HG02852 (cell line): Measurements from ENCODE around the gene ALG6.

Experiments
- ATAC-seq: cut with Tn5 transposase; IDR thresholded peaks from one replicate; pipeline ENCODE4 v1.9.1; 2021; ENCODE audit warnings: mild to moderate bottlenecking, moderate library complexity; ENCODE audit not compliant: unreplicated experiment

Gene ALG6

DNA sequence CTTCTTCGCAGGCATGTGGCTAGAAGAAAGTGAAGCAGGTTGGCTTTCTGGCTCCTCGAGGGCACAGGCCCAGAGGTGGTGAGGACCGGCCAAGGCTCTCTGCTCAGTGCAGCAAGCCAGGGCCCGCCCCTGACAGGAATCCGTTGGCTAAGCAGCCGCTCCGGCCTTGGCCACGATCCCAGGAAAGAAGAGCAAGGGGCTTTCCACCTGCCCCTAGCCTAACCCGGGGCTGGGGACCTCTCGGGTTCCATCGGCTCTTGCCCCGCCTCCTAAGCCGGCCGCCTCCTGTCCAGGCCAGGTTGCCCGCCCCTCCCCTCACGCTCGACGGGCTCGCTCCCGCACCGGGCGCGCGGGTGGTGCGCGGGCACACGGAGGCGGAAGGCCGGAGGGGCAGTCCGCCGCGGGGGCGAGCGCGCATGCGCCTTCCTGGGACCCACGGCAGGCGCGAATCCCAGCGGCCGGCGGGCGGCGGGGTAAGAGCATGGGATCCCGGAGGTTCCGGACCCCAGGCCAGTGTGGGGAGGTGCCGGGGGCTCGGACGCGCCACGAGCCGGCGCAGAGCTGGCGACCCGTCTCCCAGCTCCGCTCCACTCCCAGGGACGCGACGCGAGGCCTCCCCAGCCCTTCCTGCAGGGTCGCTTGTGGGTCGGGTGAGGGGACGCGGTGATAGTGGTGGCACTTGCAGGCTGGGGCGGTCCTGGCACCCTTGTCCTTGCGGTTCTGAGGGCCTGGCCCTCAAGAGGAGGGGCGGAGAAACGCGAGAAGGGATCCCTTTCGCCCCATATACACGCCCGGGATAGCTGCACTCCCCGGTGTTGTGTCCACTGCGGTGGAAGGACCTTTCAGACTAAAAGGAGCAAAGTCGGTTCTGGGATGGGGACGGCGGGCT is at the start of gene ALG6:
Gene ALG6, plus strand, starts transcription at position 413 of the 889 bp plus-strand sequence. CDS start 3,351 bp downstream, outside the sequence.
- peak; percentile 92 for ATAC-seq

DNA sequence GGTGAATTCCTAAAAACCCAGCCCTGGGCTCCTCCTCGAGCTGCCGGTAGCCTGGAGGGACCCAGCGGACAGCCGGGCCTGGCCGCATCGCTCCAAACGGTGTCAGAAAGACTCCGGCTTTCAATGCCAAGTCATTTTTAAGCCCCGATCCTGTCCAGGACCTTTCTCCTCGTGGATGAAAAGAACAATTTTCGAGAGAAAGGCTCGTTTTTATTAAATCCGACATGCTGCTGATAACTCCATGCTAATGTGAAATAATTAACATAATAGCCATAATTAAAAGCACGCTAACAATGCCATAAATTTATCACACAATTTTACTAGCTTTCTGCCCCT is 49.6 kb upstream of the ALG6 start:
- no peak for ATAC-seq

DNA sequence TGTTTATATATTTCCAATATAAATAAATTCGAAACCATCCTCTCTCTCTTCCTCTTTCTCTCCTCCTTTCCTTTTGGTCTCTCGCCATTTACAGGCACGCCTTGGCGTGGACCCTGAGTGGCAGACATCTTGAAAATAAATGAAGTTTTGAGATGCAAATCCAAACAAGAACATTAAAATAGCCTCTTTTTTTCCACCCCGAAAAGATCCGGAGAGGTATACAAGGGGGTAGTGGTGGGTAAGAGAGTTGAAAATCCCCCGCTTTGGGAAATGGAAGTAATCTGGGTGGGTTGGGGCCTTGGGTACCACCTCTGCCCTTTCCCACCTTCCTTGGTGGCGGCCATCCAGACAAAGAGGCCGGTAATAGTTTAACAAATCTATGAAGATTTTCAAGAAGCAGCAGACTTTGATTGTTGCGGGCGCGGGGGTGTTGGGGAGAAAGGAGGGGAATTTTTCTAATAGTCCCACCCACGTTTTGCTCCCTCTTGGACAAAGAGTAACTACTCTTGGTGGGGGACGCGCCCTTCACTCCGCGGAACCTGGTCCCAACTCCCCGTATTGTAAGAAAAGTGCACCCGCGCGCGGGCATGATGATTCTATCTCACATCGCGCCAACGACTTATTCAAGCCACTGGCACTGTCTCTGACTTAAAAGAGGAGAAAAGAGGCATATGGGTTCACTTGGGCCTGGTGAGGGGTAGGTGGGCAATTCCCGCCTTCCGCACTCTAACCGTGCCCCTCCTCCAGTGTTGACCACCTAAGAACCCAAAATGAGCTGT is 49.0 kb upstream of the ALG6 start:
- ATAC-seq: no peak

DNA sequence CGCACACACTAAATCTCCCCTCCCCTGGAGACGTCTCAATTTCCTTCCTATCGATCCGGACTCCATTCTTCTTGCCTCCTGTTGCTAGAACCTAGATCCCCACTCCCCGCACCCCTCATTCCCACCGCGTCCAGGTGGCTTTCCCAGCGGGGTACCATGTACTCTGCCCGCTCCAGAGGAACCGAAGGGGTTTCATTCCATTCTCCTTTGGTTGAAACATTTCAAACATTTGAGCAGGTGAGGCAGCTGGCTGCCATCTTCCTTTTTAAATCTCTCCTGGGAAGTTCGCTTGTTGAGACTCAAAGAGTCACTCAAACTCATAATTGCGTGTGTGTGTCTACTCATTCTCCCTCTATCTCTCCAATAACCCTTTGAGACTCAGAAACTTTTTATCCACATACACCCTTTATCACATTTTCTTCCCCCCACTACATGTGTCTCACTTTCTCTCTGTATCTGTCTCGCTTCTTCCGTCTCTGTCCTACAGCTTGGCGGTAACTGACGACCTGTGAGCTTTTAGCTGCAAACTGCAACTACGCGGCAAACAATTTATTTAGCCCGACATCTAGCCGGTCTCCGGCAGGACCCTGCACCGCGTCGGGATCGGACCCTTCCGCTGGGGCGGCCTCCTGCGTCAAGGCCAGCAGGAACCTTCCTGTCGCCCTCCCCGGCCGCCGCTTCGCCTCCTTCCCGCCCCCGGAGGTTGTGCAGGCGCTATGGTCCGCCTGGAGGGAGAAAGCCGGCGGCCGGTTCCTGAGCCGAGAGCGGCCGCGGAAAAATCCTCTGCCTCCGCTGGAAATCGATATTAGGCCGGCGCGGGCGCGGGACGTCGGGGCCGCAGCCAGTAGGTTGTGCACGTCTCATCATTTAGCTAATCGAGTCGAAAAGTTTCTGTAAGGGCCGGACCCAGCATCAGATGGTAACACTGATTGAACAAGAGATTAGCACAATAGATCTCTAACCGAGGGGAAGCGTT is 48.1 kb upstream of the ALG6 start:
- ATAC-seq: no peak

DNA sequence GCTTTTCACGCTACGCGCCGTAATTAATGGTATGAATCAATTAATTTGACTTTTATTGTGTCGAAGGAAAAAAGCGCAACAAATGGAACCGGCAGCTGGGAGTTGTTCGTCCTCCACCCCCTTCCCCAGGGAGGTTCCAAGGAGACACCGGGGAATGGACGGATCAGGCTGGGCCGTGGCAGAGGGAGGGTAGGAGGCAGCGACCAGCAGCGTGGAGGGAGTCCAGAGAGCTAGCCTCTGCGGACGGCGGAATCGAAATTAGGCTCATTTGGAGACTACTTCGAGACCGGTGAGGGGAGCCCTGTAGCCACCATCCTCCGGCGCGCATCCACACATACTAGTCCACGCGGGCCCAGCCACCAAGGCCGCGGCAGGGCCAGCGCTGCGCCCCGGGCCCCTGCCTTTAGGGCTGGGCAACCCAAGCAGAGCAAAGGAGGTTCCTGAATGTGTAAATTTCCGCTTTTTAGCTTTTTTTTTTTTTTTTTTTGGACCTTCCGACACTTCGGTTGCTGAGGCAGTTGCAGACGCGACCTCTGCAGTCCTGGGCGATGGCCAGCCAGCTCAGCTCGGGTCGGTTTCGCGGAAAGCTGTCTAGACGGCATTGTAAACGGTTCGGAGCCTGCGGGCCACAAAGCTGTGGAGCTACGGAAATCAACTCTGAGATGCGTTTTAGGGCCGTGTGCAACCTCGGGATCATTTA is 47.3 kb upstream of the ALG6 start:
- no peak for ATAC-seq

DNA sequence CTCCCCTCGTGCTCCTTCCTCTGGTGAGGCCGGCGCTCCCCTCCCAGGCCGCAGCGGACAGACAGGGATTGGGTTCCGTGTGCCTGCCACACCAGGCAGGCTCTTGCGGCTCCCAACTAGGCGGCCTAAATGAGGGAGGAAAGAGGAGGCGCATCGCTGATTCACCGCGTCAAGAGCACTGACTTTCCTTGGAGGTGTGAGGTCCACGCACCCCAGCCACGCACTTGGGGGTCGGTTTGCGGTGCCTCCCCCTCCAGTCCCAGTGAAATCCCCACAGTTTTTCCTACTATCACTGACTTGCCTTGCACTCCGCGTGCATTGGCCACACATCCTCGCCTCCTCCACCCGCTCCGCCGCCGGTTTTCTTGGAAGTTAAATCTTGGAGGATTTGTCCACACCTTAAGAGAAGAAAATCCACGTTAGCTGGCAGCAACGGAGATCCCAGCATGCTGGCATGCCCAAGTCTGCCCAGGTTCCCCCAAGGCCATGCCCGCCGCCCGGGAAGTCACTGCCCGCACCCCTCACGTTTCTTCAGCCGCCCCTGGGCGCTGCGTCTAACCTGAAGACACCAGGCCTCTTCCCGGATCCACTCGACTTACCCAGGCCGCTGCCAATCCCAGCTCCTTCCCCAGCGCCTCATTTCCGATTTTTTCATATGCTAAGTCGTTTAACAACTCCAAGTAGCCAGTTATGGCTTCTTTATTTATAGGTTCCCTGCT is 46.2 kb upstream of the ALG6 start:
- ATAC-seq: no peak

DNA sequence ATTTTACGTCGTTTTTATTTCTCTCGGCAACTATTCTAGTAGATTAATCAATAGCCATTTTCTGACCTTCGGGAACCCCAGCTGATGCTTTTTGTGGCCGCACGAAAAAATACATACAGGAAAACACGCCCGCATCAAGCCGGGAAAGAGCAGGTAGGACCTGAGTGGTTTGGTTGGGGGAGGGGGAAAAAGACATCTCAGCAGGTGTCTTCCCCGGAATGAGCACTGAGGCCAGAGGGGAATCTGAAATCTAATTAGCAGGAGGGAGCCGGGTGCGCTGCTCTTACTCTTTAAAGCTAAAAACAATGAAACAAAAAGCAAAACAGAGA is 45.7 kb upstream of the ALG6 start:
- ATAC-seq: peak; percentile 24

DNA sequence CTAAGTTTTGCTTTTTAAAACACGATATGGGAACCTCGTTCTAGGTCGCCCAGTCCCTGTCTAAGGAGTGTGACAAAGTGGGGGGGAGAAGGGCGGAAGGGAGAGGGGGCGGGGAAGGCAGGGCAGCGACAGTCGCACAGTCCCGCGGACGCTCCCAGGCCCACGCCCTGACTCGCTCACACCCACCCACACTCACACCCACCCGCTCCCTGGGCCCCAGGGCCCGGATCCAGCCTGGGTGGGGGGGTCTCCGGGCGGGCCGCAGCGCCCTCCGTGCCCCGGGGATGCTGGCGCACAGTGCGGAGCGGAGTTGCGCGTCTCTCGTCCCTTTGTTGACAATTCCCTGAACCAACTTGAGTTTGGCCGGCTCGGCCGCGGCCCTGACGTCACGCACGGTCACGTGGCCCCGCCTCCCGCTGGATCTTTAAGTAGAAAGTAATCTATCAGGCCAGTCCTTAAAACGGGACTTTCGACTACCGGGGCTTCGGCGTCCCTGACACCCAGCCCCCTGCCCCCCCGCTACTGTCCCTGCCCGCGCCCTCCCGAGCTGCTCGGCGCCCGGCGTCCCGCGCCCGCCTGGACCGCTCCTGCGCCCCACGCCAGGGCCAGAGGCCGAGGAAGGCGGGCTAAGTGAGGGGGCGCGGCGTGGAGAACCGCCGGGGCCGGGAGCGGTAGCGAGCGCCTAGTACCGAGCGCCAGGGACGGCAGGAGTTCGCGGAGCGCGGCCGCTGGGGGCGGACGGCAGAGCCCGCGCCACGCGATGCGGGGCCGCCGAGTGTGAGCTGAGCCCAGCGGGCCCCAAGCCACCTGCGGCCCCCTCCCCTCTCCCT is 45.1 kb upstream of the ALG6 start, which contains the start of gene FOXD3:
Gene FOXD3, plus strand, starts transcription at position 454 of the 830 bp plus-strand sequence. CDS start 492 bp downstream, outside the sequence.
- ATAC-seq: peak; percentile 33

DNA sequence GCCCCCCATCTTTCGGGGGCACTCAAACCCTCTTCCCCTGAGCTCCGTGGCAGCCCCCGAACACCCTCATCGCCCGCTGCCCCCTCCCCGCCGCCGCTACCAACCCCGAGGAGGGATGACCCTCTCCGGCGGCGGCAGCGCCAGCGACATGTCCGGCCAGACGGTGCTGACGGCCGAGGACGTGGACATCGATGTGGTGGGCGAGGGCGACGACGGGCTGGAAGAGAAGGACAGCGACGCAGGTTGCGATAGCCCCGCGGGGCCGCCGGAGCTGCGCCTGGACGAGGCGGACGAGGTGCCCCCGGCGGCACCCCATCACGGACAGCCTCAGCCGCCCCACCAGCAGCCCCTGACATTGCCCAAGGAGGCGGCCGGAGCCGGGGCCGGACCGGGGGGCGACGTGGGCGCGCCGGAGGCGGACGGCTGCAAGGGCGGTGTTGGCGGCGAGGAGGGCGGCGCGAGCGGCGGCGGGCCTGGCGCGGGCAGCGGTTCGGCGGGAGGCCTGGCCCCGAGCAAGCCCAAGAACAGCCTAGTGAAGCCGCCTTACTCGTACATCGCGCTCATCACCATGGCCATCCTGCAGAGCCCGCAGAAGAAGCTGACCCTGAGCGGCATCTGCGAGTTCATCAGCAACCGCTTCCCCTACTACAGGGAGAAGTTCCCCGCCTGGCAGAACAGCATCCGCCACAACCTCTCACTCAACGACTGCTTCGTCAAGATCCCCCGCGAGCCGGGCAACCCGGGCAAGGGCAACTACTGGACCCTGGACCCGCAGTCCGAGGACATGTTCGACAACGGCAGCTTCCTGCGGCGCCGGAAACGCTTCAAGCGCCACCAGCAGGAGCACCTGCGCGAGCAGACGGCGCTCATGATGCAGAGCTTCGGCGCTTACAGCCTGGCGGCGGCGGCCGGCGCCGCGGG is 44.2 kb upstream of the ALG6 start:
- no peak for ATAC-seq

DNA sequence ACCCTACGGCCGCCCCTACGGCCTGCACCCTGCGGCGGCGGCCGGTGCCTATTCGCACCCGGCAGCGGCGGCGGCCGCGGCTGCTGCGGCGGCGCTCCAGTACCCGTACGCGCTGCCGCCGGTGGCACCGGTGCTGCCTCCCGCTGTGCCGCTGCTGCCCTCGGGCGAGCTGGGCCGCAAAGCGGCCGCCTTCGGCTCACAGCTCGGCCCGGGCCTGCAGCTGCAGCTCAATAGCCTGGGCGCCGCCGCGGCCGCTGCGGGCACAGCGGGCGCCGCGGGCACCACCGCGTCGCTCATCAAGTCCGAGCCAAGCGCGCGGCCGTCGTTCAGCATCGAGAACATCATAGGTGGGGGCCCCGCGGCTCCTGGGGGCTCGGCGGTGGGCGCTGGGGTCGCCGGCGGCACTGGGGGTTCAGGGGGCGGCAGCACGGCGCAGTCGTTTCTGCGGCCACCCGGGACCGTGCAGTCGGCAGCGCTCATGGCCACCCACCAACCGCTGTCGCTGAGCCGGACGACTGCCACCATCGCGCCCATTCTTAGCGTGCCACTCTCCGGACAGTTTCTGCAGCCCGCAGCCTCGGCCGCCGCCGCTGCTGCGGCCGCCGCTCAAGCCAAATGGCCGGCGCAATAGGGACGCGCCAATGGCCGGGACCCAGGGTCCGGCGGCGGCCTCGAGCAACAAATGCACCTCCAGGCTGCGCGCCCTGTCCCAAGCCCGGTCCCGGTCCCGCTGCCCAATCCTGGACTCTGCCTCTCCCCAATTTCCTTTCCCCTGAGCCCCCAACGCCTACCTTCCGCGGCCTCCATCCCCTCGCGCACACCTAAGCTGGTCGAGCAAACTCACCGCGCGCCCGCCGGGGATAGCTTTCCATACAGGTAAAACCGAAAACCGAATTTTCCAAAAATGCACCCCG is 43.3 kb upstream of the ALG6 start:
- no peak for ATAC-seq

DNA sequence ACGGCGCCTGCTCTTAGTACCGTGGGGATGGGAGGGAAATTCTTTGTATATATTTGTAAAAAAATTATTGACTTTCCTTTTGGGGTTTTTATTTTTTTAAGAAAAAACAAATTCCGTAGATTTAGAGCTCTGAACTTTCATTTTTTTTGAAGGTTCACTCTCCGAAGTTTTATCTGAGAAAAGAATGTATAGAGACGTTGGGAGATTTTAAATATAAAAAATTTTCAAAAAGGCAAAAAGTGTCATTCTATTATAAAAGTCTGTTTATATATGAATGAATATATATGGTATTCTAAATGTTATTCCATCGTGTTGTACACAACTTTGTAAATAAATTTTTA is 42.7 kb upstream of the ALG6 start:
- no peak for ATAC-seq

DNA sequence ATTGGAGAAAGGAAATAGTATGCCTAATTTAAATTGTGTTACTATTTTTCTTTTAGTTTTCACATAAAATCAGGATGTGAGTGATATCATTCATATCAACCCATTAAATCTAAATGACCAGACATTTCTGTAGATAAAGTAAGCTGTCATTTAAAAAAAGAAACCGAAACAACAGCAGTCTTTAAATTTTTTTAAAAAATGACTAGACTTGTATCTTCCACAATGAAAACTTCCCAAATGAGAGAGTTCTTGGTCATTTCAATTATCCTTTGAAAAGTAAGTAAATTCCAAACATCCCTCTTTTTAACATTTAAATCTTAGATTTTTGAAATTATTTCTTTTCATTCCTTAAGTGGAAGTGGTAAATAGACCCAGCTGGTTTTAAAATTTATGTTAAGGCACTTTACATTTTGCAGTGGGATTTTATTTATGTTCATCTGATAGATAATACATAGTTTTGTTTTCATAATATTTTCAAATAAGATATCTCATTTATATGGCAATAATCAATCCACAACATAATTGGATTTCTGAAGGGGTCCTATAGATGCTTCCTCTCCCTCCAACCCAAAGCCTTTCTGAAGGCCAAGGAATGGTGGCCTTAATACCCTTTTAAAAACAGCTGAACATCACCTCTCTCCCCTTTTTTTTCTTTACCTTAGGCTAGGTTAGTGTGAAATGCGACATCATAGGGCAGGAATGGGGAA is 42.0 kb upstream of the ALG6 start:
- ATAC-seq: no peak

DNA sequence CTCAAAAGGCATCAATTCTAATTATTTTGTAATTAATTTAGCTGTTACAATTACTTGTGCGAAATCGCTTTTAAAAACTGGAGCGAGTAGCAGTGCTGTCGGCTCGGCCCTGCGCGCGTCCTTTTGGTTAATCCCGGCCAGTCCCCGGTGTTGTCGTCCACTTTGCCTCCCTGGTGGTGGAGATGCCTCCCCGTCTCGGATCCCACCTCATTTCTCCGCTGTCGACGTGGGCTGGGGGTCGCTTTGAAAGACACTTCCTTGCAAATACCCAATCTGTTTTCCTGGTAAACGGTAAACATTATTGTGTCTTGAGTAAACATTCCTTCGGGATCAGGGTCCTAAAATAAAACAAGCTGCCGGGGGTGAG is 41.3 kb upstream of the ALG6 start:
- no peak for ATAC-seq

DNA sequence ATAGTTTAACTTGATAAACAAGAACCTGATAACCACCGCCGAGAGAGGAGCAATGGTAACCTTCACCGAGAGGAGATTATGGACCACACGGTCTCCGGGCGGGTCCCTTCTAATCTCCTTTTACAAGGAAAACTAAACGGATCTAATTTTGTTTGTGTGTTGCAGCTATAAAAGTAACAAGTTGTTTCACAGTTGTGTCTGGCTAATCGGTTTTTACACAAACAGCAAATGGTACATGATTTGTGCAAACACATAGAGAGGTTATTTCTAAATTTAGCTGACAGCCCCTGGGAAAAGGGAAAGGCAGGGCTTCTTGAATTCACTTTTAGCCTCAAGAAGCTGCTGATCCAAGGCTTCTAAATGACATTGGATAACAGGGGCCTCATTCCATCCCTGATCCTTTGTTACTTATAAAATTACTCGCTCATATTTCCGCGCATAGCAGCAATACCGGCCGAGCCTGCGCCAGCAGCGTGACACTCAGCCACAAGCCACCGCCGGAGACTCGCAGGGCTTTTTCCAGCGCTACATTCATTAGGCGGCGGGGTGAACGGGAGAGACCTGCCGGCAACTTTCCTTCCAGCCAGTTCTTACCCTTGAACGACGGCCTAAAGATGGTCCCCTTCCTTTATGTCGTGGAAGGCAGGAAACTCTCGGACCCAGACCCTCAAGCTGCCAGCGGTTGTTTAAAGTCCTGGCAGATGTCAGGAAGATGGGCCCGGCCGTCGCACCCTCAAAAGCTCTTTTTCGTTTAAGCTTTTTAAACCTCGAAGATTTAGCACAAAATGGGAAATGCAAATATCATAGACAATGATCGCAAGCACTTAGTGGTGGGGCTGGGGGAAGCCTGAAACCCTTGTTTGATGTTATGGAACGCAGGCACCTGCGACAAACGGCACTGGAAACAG is 40.7 kb upstream of the ALG6 start:
- no peak for ATAC-seq

DNA sequence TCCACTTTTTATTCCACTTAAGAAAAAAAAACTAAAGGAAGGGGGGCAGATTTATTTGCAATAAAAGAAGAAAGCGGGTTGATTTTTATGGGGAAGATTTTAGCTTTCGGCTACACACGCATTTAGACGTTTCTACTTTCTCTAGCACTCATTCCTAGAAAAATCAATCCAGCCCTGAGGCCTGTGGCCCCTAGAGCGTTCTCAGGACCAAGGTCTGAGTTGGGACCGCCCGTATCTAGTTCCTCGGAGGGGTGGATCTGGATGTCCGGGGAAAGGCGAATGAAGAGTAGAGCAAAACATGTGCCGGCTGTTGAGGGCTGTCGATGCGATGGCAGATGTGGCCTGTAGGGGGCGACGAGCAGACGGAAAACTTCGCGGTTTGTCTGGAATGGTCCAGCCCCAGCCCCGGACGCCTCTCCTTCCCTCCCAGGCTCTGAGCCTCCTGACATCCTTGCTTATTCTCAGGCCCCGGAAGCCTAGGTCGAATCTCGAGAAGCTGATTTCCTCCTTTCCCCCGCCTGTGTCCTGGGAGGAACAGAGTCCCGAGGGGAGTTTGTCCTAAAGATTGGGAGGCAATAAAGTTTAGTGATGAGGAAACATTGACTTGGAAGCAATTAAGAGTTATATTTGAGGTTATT is 39.9 kb upstream of the ALG6 start:
- ATAC-seq: no peak
